Measurements from ENCODE around the gene TMEM9. TPM values are rescaled to one million over a fixed set of nuclear protein-coding genes. Genes with fewer than 3 reads are reported as not detected.

Gene TMEM9
- total and polyA plus RNA-seq, 9 of the 15 experiments (the other 6 are each of a cell fraction or from before 2014, with no cell fraction given), result 30.4 to 107 (median 67.6) TPM

DNA sequence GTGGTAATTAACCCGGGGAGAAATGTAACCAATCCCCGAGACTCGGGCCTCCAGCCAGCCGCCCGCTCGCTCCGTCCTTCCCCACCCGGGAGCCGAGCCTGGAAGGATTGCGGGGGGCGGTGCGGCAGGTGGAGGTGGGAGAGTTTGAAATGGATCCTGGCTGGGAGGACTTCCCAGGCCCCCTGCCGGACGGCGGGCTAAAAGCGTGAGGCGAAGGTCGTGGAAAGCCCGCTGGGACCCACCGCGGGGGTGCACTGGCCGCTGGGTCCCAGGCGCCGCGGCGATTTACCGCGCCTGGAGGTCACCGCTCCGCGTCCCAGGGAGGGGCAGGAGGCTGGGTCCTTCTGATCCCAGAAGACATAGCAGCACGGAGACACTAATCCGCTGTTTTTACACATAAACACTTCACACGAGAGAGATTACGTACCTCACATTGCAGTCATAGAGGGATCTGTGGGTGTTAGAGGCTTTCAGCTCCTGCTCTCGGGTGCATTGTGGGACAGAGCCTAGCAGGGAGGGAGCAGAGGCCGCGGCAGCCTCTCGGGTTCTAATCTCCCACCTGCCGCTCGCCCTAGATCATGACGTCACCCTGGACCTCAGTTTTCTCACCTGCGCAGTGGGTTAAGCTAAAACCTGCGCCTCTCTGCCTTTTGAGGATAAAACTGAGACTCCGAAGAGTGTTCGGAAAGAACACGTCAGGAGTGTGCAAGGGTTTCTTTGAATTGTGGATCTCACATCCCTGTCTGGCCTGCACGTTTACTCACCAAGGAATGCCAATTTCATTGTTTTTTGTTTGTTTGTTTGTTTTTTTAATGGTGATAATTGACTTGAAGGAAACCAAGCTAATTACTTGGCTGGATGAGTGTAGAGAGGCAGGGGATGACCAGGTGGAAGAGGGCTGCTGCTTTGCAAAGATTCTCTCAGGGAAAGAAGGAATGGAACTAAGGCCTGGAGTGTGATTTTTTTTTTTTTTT lies 17.1 kb upstream of the TMEM9 start (continued):
- TF ChIP-seq NFATC3 (IDR thresholded peaks at IDR 0.05), result no peak
- TF ChIP-seq SMARCA5 (IDR thresholded peaks at IDR 0.05), result peak; percentile 85; the same call in 1 of the 2 replicates
- TF ChIP-seq, protein P1, sequence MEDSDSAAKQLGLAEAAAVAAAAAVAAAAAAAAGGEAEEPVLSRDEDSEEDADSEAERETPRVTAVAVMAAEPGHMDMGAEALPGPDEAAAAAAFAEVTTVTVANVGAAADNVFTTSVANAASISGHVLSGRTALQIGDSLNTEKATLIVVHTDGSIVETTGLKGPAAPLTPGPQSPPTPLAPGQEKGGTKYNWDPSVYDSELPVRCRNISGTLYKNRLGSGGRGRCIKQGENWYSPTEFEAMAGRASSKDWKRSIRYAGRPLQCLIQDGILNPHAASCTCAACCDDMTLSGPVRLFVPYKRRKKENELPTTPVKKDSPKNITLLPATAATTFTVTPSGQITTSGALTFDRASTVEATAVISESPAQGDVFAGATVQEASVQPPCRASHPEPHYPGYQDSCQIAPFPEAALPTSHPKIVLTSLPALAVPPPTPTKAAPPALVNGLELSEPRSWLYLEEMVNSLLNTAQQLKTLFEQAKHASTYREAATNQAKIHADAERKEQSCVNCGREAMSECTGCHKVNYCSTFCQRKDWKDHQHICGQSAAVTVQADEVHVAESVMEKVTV (CRISPR knock-in tag; IDR thresholded peaks at IDR 0.05), result no peak
- TF ChIP-seq, protein P2, sequence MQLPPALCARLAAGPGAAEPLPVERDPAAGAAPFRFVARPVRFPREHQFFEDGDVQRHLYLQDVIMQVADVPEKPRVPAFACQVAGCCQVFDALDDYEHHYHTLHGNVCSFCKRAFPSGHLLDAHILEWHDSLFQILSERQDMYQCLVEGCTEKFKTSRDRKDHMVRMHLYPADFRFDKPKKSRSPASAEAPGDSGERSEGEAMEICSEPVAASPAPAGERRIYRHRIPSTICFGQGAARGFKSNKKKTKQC (CRISPR knock-in tag; IDR thresholded peaks at IDR 0.05), result peak; percentile 22; the same call in 1 of the 2 replicates
- no peak; the same call in 1 of the 2 replicates for TF ChIP-seq POLR2AphosphoS2 (IDR thresholded peaks at IDR 0.05; ENCODE audit: low read length)
- TF ChIP-seq KLF16 (IDR thresholded peaks at IDR 0.05), result no peak
- TF ChIP-seq, protein P3, sequence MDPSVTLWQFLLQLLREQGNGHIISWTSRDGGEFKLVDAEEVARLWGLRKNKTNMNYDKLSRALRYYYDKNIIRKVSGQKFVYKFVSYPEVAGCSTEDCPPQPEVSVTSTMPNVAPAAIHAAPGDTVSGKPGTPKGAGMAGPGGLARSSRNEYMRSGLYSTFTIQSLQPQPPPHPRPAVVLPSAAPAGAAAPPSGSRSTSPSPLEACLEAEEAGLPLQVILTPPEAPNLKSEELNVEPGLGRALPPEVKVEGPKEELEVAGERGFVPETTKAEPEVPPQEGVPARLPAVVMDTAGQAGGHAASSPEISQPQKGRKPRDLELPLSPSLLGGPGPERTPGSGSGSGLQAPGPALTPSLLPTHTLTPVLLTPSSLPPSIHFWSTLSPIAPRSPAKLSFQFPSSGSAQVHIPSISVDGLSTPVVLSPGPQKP (CRISPR knock-in tag; IDR thresholded peaks at IDR 0.05), result no peak
- TF ChIP-seq ZNF232 (CRISPR knock-in tag; IDR thresholded peaks at IDR 0.05), result peak; percentile 90; the same call in 1 of the 2 replicates
- TF ChIP-seq TAL1 (IDR thresholded peaks at IDR 0.05), result no peak
- 0 out of 2 replicates have a peak, but pooled peaks have one; percentile 23 for TF ChIP-seq MECOM (CRISPR knock-in tag; IDR thresholded peaks at IDR 0.05)
- peak; percentile 46 for TF ChIP-seq PHF20 (IDR thresholded peaks at IDR 0.05; ENCODE audit: partially characterized antibody)
- TF ChIP-seq ETV6 (IDR thresholded peaks at IDR 0.05; ENCODE audit: borderline replicate concordance in 1 of 2, low read depth in 2 of 2, low read length in 1 of 2), result no peak
- peak; percentile 89 for TF ChIP-seq ETV6 (CRISPR knock-in tag; IDR thresholded peaks at IDR 0.05; ENCODE audit: borderline replicate concordance)
- TF ChIP-seq EHMT2 (IDR thresholded peaks at IDR 0.05), result no peak
- TF ChIP-seq, protein P4, sequence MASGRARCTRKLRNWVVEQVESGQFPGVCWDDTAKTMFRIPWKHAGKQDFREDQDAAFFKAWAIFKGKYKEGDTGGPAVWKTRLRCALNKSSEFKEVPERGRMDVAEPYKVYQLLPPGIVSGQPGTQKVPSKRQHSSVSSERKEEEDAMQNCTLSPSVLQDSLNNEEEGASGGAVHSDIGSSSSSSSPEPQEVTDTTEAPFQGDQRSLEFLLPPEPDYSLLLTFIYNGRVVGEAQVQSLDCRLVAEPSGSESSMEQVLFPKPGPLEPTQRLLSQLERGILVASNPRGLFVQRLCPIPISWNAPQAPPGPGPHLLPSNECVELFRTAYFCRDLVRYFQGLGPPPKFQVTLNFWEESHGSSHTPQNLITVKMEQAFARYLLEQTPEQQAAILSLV (tag; IDR thresholded peaks at IDR 0.05), result no peak
- no peak for TF ChIP-seq STAG1 (CRISPR knock-in tag; IDR thresholded peaks at IDR 0.05; ENCODE audit: borderline replicate concordance)
- TF ChIP-seq, protein P5, sequence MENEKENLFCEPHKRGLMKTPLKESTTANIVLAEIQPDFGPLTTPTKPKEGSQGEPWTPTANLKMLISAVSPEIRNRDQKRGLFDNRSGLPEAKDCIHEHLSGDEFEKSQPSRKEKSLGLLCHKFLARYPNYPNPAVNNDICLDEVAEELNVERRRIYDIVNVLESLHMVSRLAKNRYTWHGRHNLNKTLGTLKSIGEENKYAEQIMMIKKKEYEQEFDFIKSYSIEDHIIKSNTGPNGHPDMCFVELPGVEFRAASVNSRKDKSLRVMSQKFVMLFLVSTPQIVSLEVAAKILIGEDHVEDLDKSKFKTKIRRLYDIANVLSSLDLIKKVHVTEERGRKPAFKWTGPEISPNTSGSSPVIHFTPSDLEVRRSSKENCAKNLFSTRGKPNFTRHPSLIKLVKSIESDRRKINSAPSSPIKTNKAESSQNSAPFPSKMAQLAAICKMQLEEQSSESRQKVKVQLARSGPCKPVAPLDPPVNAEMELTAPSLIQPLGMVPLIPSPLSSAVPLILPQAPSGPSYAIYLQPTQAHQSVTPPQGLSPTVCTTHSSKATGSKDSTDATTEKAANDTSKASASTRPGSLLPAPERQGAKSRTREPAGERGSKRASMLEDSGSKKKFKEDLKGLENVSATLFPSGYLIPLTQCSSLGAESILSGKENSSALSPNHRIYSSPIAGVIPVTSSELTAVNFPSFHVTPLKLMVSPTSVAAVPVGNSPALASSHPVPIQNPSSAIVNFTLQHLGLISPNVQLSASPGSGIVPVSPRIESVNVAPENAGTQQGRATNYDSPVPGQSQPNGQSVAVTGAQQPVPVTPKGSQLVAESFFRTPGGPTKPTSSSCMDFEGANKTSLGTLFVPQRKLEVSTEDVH (IDR thresholded peaks at IDR 0.05; ENCODE audit: low read depth, partially characterized antibody), result peak; percentile 14
- TF ChIP-seq FOXM1 (IDR thresholded peaks at IDR 0.05; ENCODE audit: low read depth), result no peak
- no peak for TF ChIP-seq FOXM1 (CRISPR knock-in tag; IDR thresholded peaks at IDR 0.05; ENCODE audit: low read depth)

All from K562 (cell line).